ENCODE data around the gene NID1.

DNA sequence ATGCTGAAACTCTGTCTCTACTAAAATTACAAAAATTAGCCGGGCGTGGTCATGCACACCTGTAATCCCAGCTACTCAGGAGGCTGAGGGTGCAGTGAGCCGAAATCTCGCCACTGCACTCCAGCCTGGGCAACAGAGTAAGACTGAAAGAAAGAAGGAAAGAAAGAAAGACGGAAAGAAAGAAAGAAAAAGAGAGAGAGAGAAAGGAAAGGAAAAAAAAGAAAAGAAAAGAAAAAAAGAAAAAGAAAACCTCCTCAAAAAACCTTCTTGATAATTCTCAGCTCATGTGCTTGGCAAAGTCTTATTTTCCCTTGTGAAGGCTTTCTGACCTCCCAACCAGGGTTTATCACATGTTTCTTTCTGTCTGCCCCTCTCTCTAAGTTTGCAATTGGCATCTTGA is 7.3 kb downstream of the NID1 start:
- TF ChIP-seq, protein P1, sequence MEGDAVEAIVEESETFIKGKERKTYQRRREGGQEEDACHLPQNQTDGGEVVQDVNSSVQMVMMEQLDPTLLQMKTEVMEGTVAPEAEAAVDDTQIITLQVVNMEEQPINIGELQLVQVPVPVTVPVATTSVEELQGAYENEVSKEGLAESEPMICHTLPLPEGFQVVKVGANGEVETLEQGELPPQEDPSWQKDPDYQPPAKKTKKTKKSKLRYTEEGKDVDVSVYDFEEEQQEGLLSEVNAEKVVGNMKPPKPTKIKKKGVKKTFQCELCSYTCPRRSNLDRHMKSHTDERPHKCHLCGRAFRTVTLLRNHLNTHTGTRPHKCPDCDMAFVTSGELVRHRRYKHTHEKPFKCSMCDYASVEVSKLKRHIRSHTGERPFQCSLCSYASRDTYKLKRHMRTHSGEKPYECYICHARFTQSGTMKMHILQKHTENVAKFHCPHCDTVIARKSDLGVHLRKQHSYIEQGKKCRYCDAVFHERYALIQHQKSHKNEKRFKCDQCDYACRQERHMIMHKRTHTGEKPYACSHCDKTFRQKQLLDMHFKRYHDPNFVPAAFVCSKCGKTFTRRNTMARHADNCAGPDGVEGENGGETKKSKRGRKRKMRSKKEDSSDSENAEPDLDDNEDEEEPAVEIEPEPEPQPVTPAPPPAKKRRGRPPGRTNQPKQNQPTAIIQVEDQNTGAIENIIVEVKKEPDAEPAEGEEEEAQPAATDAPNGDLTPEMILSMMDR (IDR thresholded peaks at IDR 0.05) = no peak
- no peak for TF ChIP-seq POLR2A (IDR thresholded peaks at IDR 0.05)
